GM12878 (cell line): ENCODE data around the gene UBE3C. TPM values are rescaled to one million over a fixed set of nuclear protein-coding genes. Genes with fewer than 3 reads are reported as not detected.

ENCODE experiments used
- ATAC-seq: fragments of 200-7000 bp; cut with Tn5 transposase; 3 replicates; pipeline ENCODE4 v1.9.1; 2020; ENCODE audit warnings: mild to moderate bottlenecking, moderate library complexity
- BruUV-seq: library from RNA; stranded (reverse); fragments of 400-500 nt; replicated peaks from 2 replicates; lab custom pipeline; 2021; lab: Mats Ljungman, UMichigan
- CTCF ChIA-PET: fragments of 300-600 bp; sonication (Branson Sonifier 250); formaldehyde crosslinking; extraction: SDS; loops from one replicate; lab custom pipeline; 2021; ENCODE audit warnings: inconsistent platforms; lab: Yijun Ruan, JAX
- POLR2A ChIA-PET: fragments of 350-600 bp; formaldehyde crosslinking; extraction: SDS; loops from one replicate; lab custom pipeline; 2021; ENCODE audit warnings: inconsistent platforms; lab: Charles Lee
- RAD21 ChIA-PET: fragments of 300-600 bp; sonication (Branson Sonifier 250); formaldehyde crosslinking; loops from one replicate; lab custom pipeline; 2023; ENCODE audit warnings: antibody characterized with exemption; ENCODE audit not compliant: unreplicated experiment; lab: Charles Lee
- SMC1A ChIA-PET: fragments of 300-600 bp; sonication (Branson Sonifier 250); formaldehyde crosslinking; loops from one replicate; lab custom pipeline; 2023; ENCODE audit not compliant: unreplicated experiment, uncharacterized antibody; lab: Charles Lee
- DNase-seq: peaks from one replicate; pipeline ENCODE4 v3.0.0-alpha.2; 2011; ENCODE audit warnings: low read depth, low spot score
- FAIRE-seq: peaks from 3 replicates; lab custom pipeline; 2011; peaks lifted over from hg19 to GRCh38; lab: Jason Lieb, UNC
- H2AFZ ChIP-seq: 2 replicates; pipeline ENCODE4 v1.6.0; 2011; ENCODE audit warnings: low read depth, low read length, control low read depth; ENCODE audit not compliant: control insufficient read depth
- H3K27ac ChIP-seq: 2 replicates; pipeline ENCODE4 v1.5.1; 2011; ENCODE audit warnings: control low read depth; ENCODE audit not compliant: control insufficient read depth, insufficient read depth
- H3K27me3 ChIP-seq, 2 experiments: replicated peaks in 1 of 2; 2 replicates each; pipeline versions ENCODE4 v1.6.0 to v1.6.1; 2011; ENCODE audit warnings: low read length in 1 of 2; ENCODE audit not compliant: control insufficient read depth in 2 of 2, insufficient read depth in 2 of 2
- H3K36me3 ChIP-seq, 2 experiments: 2 replicates each; pipeline ENCODE4 v1.5.1; 2011; ENCODE audit warnings: low read length in 1 of 2; ENCODE audit not compliant: control insufficient read depth in 2 of 2, insufficient read depth in 2 of 2
- H3K4me1 ChIP-seq: 2 replicates; pipeline ENCODE4 v1.6.1; 2011; ENCODE audit warnings: mild to moderate bottlenecking, low read length, moderate library complexity, mixed read lengths; ENCODE audit not compliant: control insufficient read depth, insufficient read depth
- H3K4me2 ChIP-seq: 2 replicates; pipeline ENCODE4 v1.6.0; 2011; ENCODE audit warnings: control low read depth; ENCODE audit not compliant: control insufficient read depth, insufficient read depth
- H3K4me3 ChIP-seq: fragments of 200-600 bp; sonication (generic); 2 replicates; pipeline ENCODE4 v1.5.1; 2016
- H3K79me2 ChIP-seq: 2 replicates; pipeline ENCODE4 v1.6.0; 2011; ENCODE audit warnings: low read length; ENCODE audit not compliant: control insufficient read depth, insufficient read depth
- H3K9ac ChIP-seq: 2 replicates; pipeline ENCODE4 v1.8.0; 2011; ENCODE audit warnings: low read length, control low read depth, mixed read lengths; ENCODE audit not compliant: control insufficient read depth, insufficient read depth
- H3K9me3 ChIP-seq: replicated peaks from 3 replicates; pipeline ENCODE4 v1.5.1; 2011; ENCODE audit warnings: mild to moderate bottlenecking, low read length; ENCODE audit not compliant: control insufficient read depth, insufficient read depth
- H4K20me1 ChIP-seq: 2 replicates; pipeline ENCODE4 v1.6.0; 2011; ENCODE audit not compliant: control insufficient read depth, insufficient read depth
- ATF7 ChIP-seq: fragments of 450-650 bp; IDR thresholded peaks from 2 replicates; pipeline ENCODE4 v1.6.1; 2016; ENCODE audit warnings: low read depth, mild to moderate bottlenecking
- BMI1 ChIP-seq: fragments of 450-650 bp; IDR thresholded peaks from 2 replicates; pipeline ENCODE4 v1.6.1; 2016; ENCODE audit warnings: mild to moderate bottlenecking, moderate library complexity, borderline replicate concordance
- CUX1 ChIP-seq: IDR thresholded peaks from 2 replicates; pipeline ENCODE4 v1.6.1; 2012; ENCODE audit warnings: improper control_type of control experiment, low read depth, low read length; ENCODE audit not compliant: insufficient replicate concordance
- EGR1 ChIP-seq, 2 experiments: IDR thresholded peaks; 1 replicate in 1 of 2; 2 replicates in 1 of 2; pipeline ENCODE4 v1.6.1; 2011 to 2012; ENCODE audit warnings: low read depth in 2 of 2, low read length in 2 of 2, borderline replicate concordance in 1 of 2, mild to moderate bottlenecking in 1 of 2, moderate library complexity in 1 of 2
- HCFC1 ChIP-seq: fragments of 150-350 bp; IDR thresholded peaks from 2 replicates; pipeline ENCODE4 v1.6.1; 2014; ENCODE audit warnings: low read length
- IRF3 ChIP-seq: fragments of 450-650 bp; IDR thresholded peaks from 2 replicates; pipeline ENCODE4 v1.6.1; 2014; ENCODE audit warnings: mild to moderate bottlenecking
- SP1 ChIP-seq: IDR thresholded peaks from one replicate; pipeline ENCODE4 v1.6.1; 2011; ENCODE audit warnings: low read depth, low read length
- SPI1 ChIP-seq: IDR thresholded peaks from 2 replicates; pipeline ENCODE4 v1.6.1; 2011; ENCODE audit warnings: low read depth, mild to moderate bottlenecking, low read length, moderate library complexity, borderline replicate concordance; ENCODE audit not compliant: insufficient read depth
- ZNF207 ChIP-seq: fragments of 450-650 bp; IDR thresholded peaks from 2 replicates; pipeline ENCODE4 v1.6.1; 2014; ENCODE audit warnings: antibody characterized with exemption, mild to moderate bottlenecking, borderline replicate concordance
- ZNF592 ChIP-seq: fragments of 450-650 bp; IDR thresholded peaks from 2 replicates; pipeline ENCODE4 v1.6.1; 2017; ENCODE audit warnings: mild to moderate bottlenecking, moderate library complexity
- whole genome bisulfite sequencing: methylation state at CpG from one replicate; pipeline ENCODE4 v1.1.6; 2016; ENCODE audit warnings: low lambda C conversion rate; ENCODE audit not compliant: insufficient replicate concordance, insufficient coverage; ENCODE audit errors: missing lambda C conversion rate; 5-methylcytosine and 5-hydroxymethylcytosine counted together
- in situ Hi-C: fragments of 300-500 bp; cut with MboI; formaldehyde crosslinking; loops from 9 replicates; pipeline ENCODE4 v1.14.3; 2018; ENCODE audit warnings: mixed read lengths
- intact Hi-C: fragments of 100-400 bp; cut with micrococcal nuclease; formaldehyde crosslinking; loops from one replicate; pipeline ENCODE4 v1.14.2; 2022; ENCODE audit not compliant: unreplicated experiment
- polyA plus RNA-seq, 11 experiments: library from polyadenylated mRNA; depleted of rRNA in 4 of 11; unstranded in 6 of 11; stranded (reverse) in 5 of 11; fragments of >200 nt; fragmentation: Nextera tagmentation in 4 of 11; fragmentation: Illumina TruSeq in 1 of 11; extraction: Ambion mirVana in 4 of 11; extraction: Trizol in 1 of 11; gene quantifications; 1 replicate in 1 of 11; 2 replicates in 10 of 11; pipeline versions ENCODE4 v1.2.1 to v1.2.3, GENCODE V29; 2011 to 2016; ENCODE audit warnings: inconsistent platforms in 2 of 11, missing spikeins in 2 of 11, low read depth in 1 of 11
- total RNA-seq, 4 experiments: library from RNA; depleted of rRNA in 3 of 4; stranded (reverse); fragments of >200 nt in 3 of 4; fragmentation: Illumina TruSeq in 1 of 4; extraction: Trizol in 1 of 4; gene quantifications; 2 replicates each; pipeline versions ENCODE4 v1.2.1 to v1.2.3, GENCODE V29; 2013 to 2021

Gene UBE3C
- total and polyA plus RNA-seq, 10 of the 15 experiments (the other 5 are each of a cell fraction or from before 2014, with no cell fraction given) = 7.9 to 65.9 (median 45.2) TPM

- ChIA-PET SMC1A (interaction anchor here (1.6 kb wide), 1 partner anchor 40 kb away, joined by 3 read pairs; no protein-coding TSS in a partner anchor), CTCF (no interaction called here), POLR2A (interaction anchor here (1.2 kb wide), 1 partner anchor 12 kb away, joined by 3 read pairs; no protein-coding TSS in a partner anchor), RAD21 (no interaction called here)
- H3K79me2 ChIP-seq = peaks cover 90% of the 10 kb centered on the region
- no TSS peak for BruUV-seq
- in situ Hi-C loops (no loop called here), intact Hi-C loops (no loop called here)
- no peak overlapping the region for H3K4me3 ChIP-seq
- DNase-seq = no peak
- no peak overlapping the region for H2AFZ ChIP-seq
- H3K9ac ChIP-seq = no peak overlapping the region
- no peak for FAIRE-seq
- no peak overlapping the region for H3K4me2 ChIP-seq
- H3K36me3 ChIP-seq = peaks cover 0 to 8% of the 10 kb centered on the region in 2 experiments; a peak in 1 of 4 replicates
- no peak overlapping the region for H3K27ac ChIP-seq
- no peaks in the 10 kb centered on the region for H3K27me3 ChIP-seq
- peaks cover 3% of the 10 kb centered on the region; the same call in 1 of the 2 replicates for H3K4me1 ChIP-seq
- no peak for ATAC-seq
- peaks cover 7% of the 10 kb centered on the region; the same call in 1 of the 2 replicates for H4K20me1 ChIP-seq
- 85% methylated on average over 9 of the region's 9 CpGs for WGBS
- TF ChIP-seq SPI1 = no peak
- TF ChIP-seq CUX1 = no peak
- no peak for TF ChIP-seq ZNF592
- TF ChIP-seq IRF3 = no peak
- TF ChIP-seq ATF7 = no peak
- TF ChIP-seq HCFC1 = no peak
- TF ChIP-seq BMI1 = no peak
- TF ChIP-seq SP1 = no peak
- TF ChIP-seq EGR1 (IDR thresholded peaks at IDR 0.05; ENCODE audit: borderline replicate concordance in 1 of 2, low read depth in 2 of 2, low read length in 2 of 2) = no peak
- TF ChIP-seq ZNF207 = no peak
- no peaks in the 10 kb centered on the region; the same call in 2 of the 3 replicates for H3K9me3 ChIP-seq
Observed at GRCh38 chr7:157152391-157152937, 13.7 kb downstream of the UBE3C start.
